Measurements from ENCODE around the gene DAZL. TPM values are rescaled to one million over a fixed set of nuclear protein-coding genes. Genes with fewer than 3 reads are reported as not detected.

Gene DAZL
- not detected in 2 replicates for total RNA-seq (2022)
- not detected for Bru-seq, nascent RNA
- not detected for BruChase-seq, experiment 1, labeled RNA remaining after a 6-hour chase
- BruChase-seq, experiment 2, labeled RNA remaining after a 2-hour chase: not detected
- long read RNA-seq: 0 reads

DNA sequence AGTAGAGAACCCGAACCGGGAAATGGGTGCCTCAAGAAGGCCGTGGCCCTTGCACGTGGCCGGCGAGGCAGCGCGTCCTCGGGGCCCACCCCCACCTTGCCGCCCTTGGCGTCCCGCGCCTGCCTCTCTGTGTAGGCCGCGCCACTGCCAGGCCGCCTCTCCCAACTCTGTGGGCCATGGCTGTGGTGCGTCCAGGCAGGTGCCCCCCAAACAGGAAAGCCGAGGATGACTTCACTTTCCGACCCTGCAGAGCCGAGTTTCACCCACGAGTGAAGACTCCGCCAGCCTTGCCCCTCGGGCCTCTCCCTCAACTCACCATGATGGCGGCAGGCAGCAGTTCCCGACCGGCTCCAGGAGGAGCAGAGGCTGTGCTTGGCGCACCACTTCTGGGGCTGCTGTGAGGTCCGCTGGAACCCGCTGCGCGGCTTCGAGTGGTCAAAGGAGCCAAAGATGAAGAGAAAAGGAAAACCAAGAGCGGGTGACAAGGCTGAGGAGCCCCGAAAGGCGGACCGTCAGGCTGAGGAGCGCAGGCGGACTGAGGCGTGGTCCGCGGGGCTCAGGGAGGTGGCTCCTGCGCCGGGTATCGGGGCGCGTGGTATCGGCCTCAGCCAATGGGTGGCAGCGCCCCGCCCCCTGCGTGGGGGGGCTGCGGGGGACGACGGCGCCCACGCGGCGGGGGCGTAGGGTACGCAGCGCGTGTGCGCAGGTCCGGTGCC, at the start of gene DAZL:
DAZL (minus strand) TSS at position 537 of the 716 bp plus-strand sequence; CDS start at position 319, 218 bp downstream.
- H3K4me1 Mint-ChIP-seq (ENCODE audit: low read depth, unreplicated experiment): peaks cover 7% of the 10 kb centered on the region
- no peaks in the 10 kb centered on the region for H3K9me3 Mint-ChIP-seq (ENCODE audit: low read depth, unreplicated experiment)
- H3K36me3 Mint-ChIP-seq (ENCODE audit: insufficient read depth, unreplicated experiment): no peaks in the 10 kb centered on the region
- BruUV-seq (replicated peaks): no TSS peak
- no peak within 1 kb of the TSS for H3K27ac Mint-ChIP-seq (ENCODE audit: unreplicated experiment)
- CTCF ChIA-PET: no interaction called here
- no peaks in the 10 kb centered on the region for H3K27me3 Mint-ChIP-seq (ENCODE audit: unreplicated experiment)
- DNase-seq: no peak
- intact Hi-C loops (cut with micrococcal nuclease; ENCODE audit: unreplicated experiment): loop anchor here (5.0 to 10.0 kb wide), 2 partner anchors 280 to 807 kb away; partner anchors contain the start of gene PLCL2
- H3K4me3 Mint-ChIP-seq (ENCODE audit: low read depth, unreplicated experiment): no peak within 1 kb of the TSS
- no peak for TF ChIP-seq CTCF (IDR thresholded peaks at IDR 0.05; ENCODE audit: unreplicated experiment)

DNA sequence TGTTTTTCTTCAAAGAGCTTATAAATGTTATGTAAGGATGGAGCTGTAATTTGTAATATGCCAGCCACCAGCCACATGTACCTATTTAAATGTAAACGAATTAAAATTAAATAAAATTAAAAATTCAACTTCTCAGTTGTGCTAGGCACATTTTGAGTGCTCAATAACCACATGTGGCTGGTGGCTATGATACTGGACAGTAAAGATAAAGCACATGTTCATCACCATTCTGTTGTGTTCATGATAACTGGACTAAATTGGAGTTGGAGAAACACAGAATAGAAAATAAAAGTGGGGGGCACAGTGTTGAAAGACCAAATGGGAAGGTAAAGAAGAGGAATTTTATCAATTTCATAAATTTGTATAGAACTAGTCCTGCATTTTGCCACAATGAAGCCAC, 49.8 kb upstream of the DAZL start:
- BruUV-seq (replicated peaks): no TSS peak
- Mint-ChIP-seq H3K27ac (ENCODE audit: unreplicated experiment) (no peak overlapping the region), H3K9me3 (ENCODE audit: low read depth, unreplicated experiment) (no peaks in the 10 kb centered on the region), H3K4me1 (ENCODE audit: low read depth, unreplicated experiment) (no peaks in the 10 kb centered on the region), H3K27me3 (ENCODE audit: unreplicated experiment) (no peaks in the 10 kb centered on the region), H3K36me3 (ENCODE audit: insufficient read depth, unreplicated experiment) (no peaks in the 10 kb centered on the region), H3K4me3 (ENCODE audit: low read depth, unreplicated experiment) (no peak overlapping the region)
- intact Hi-C loops (cut with micrococcal nuclease; ENCODE audit: unreplicated experiment): no loop called here
- CTCF ChIA-PET: no interaction called here
- TF ChIP-seq CTCF (IDR thresholded peaks at IDR 0.05; ENCODE audit: unreplicated experiment): no peak
- DNase-seq: no peak

DNA sequence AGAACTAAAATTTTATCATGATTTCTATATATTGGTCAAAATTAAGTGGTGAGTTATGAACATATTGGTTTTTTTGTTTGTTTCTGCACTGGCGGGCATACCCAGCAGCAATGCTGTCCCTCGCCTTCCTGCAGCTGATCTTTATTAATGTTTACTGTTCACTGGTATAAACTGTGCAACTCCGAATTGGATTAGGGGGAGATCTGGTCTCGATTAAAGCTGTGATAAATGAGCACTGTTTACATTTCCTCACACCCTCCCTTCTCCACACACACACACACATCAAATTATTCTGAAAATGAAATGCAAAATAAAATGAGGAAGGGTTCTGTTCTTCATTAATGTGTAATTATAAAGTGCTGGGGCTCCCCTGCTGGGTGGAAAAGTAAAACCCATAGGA, 48.5 kb upstream of the DAZL start:
- Mint-ChIP-seq H3K9me3 (ENCODE audit: low read depth, unreplicated experiment) (no peaks in the 10 kb centered on the region), H3K4me1 (ENCODE audit: low read depth, unreplicated experiment) (no peaks in the 10 kb centered on the region), H3K4me3 (ENCODE audit: low read depth, unreplicated experiment) (no peak overlapping the region), H3K36me3 (ENCODE audit: insufficient read depth, unreplicated experiment) (no peaks in the 10 kb centered on the region), H3K27me3 (ENCODE audit: unreplicated experiment) (no peaks in the 10 kb centered on the region), H3K27ac (ENCODE audit: unreplicated experiment) (no peak overlapping the region)
- DNase-seq: no peak
- TF ChIP-seq CTCF (IDR thresholded peaks at IDR 0.05; ENCODE audit: unreplicated experiment): no peak
- CTCF ChIA-PET: no interaction called here
- intact Hi-C loops (cut with micrococcal nuclease; ENCODE audit: unreplicated experiment): no loop called here
- no TSS peak for BruUV-seq (replicated peaks)

DNA sequence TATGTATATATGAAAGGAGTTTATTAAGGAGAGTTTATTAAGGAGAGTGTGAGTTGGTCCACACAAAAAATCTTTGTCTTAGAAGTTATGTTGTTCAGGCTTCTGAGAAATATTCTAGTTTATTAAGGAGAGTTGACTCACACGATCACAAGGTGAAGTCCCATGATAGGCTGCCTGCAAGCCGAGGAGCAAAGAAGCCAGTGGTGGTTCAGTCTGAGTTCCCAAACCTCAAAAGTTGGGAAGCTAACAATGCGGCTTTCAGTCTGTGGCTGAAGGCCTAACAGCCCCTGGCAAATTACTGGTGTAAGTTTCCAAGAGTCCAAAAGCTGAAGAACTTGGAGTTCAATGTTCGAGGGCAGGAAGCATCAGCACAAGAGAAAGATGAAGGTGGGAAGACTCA, 42.4 kb upstream of the DAZL start:
- no peaks in the 10 kb centered on the region for H3K9me3 Mint-ChIP-seq (ENCODE audit: low read depth, unreplicated experiment)
- TF ChIP-seq CTCF (IDR thresholded peaks at IDR 0.05; ENCODE audit: unreplicated experiment): no peak
- no TSS peak for BruUV-seq (replicated peaks)
- CTCF ChIA-PET: no interaction called here
- H3K4me3 Mint-ChIP-seq (ENCODE audit: low read depth, unreplicated experiment): no peak overlapping the region
- H3K27ac Mint-ChIP-seq (ENCODE audit: unreplicated experiment): no peak overlapping the region
- DNase-seq: no peak
- H3K27me3 Mint-ChIP-seq (ENCODE audit: unreplicated experiment): no peaks in the 10 kb centered on the region
- no peaks in the 10 kb centered on the region for H3K4me1 Mint-ChIP-seq (ENCODE audit: low read depth, unreplicated experiment)
- H3K36me3 Mint-ChIP-seq (ENCODE audit: insufficient read depth, unreplicated experiment): no peaks in the 10 kb centered on the region
- intact Hi-C loops (cut with micrococcal nuclease; ENCODE audit: unreplicated experiment): no loop called here

Data from Calu3 (cell line).